ENCODE measurements around the gene EOGT. TPM values are rescaled to one million over a fixed set of nuclear protein-coding genes. Genes with fewer than 3 reads are reported as not detected.

Gene EOGT
- total RNA-seq, 1 donor from 2014 or later: 15.5 TPM

GRCh38 chr3:69032142-69032541 is 18.7 kb upstream of the EOGT start:
- no peaks in the 10 kb centered on the region for H3K9me3 Mint-ChIP-seq (ENCODE audit: low read depth)
- H3K4me3 Mint-ChIP-seq (ENCODE audit: low read depth): no peak overlapping the region
- peaks cover 28% of the 10 kb centered on the region for H3K36me3 Mint-ChIP-seq (ENCODE audit: insufficient read depth)
- no peaks in the 10 kb centered on the region for H3K27me3 Mint-ChIP-seq
- no peak for DNase-seq (ENCODE audit: low spot score, unreplicated experiment)
- no peak overlapping the region for H3K27ac Mint-ChIP-seq
- H3K4me1 Mint-ChIP-seq (ENCODE audit: low read depth): no peaks in the 10 kb centered on the region
- no peak for TF ChIP-seq CTCF (IDR thresholded peaks at IDR 0.05; ENCODE audit: unreplicated experiment)

- Mint-ChIP-seq H3K27ac (no peak overlapping the region), H3K4me3 (ENCODE audit: low read depth) (no peak overlapping the region), H3K4me1 (ENCODE audit: low read depth) (no peaks in the 10 kb centered on the region), H3K36me3 (ENCODE audit: insufficient read depth) (peaks cover 29% of the 10 kb centered on the region), H3K9me3 (ENCODE audit: low read depth) (no peaks in the 10 kb centered on the region), H3K27me3 (no peaks in the 10 kb centered on the region)
- no peak for DNase-seq (ENCODE audit: low spot score, unreplicated experiment)
- no peak for TF ChIP-seq CTCF (IDR thresholded peaks at IDR 0.05; ENCODE audit: unreplicated experiment)
Measured at GRCh38 chr3:69031635-69032034, 18.2 kb upstream of the EOGT start.

- Mint-ChIP-seq H3K27me3 (no peaks in the 10 kb centered on the region), H3K4me1 (ENCODE audit: low read depth) (no peaks in the 10 kb centered on the region), H3K36me3 (ENCODE audit: insufficient read depth) (peaks cover 16% of the 10 kb centered on the region), H3K4me3 (ENCODE audit: low read depth) (no peak overlapping the region), H3K27ac (no peak overlapping the region), H3K9me3 (ENCODE audit: low read depth) (no peaks in the 10 kb centered on the region)
- TF ChIP-seq CTCF (IDR thresholded peaks at IDR 0.05; ENCODE audit: unreplicated experiment): no peak
- no peak for DNase-seq (ENCODE audit: low spot score, unreplicated experiment)
Measured at GRCh38 chr3:69020857-69021256, 7.4 kb upstream of the EOGT start.

- Mint-ChIP-seq H3K4me3 (ENCODE audit: low read depth) (no peak overlapping the region), H3K36me3 (ENCODE audit: insufficient read depth) (peaks cover 12% of the 10 kb centered on the region), H3K4me1 (ENCODE audit: low read depth) (no peaks in the 10 kb centered on the region), H3K9me3 (ENCODE audit: low read depth) (no peaks in the 10 kb centered on the region), H3K27ac (no peak overlapping the region), H3K27me3 (no peaks in the 10 kb centered on the region)
- DNase-seq (ENCODE audit: low spot score, unreplicated experiment): no peak
- TF ChIP-seq CTCF (IDR thresholded peaks at IDR 0.05; ENCODE audit: unreplicated experiment): peak; percentile 45
Measured at GRCh38 chr3:69020424-69020823, 6.9 kb upstream of the EOGT start.

- no peaks in the 10 kb centered on the region for H3K9me3 Mint-ChIP-seq (ENCODE audit: low read depth)
- no peak for TF ChIP-seq CTCF (IDR thresholded peaks at IDR 0.05; ENCODE audit: unreplicated experiment)
- no peak overlapping the region for H3K4me3 Mint-ChIP-seq (ENCODE audit: low read depth)
- no peak for DNase-seq (ENCODE audit: low spot score, unreplicated experiment)
- H3K36me3 Mint-ChIP-seq (ENCODE audit: insufficient read depth): peaks cover 8% of the 10 kb centered on the region
- H3K27ac Mint-ChIP-seq: no peak overlapping the region
- H3K4me1 Mint-ChIP-seq (ENCODE audit: low read depth): peaks cover 8% of the 10 kb centered on the region
- H3K27me3 Mint-ChIP-seq: peaks cover 3% of the 10 kb centered on the region
Measured at GRCh38 chr3:69016901-69017300, 3.4 kb upstream of the EOGT start.

Data from progenitor cell of endocrine pancreas (in vitro differentiated cells).